HepG2 (cell line): Measurements from ENCODE around the gene SLC6A14. TPM values are rescaled to one million over a fixed set of nuclear protein-coding genes. Genes with fewer than 3 reads are reported as not detected.
A peak's percentile ranks its signal among the peaks of the same experiment; 100 is the strongest.

Experiments used
- ATAC-seq: fragments of 200-7000 bp; cut with Tn5 transposase; 3 replicates; pipeline ENCODE4 v1.9.1; 2020; ENCODE audit warnings: mild to moderate bottlenecking, moderate library complexity
- Bru-seq: library from RNA; stranded (reverse); fragments of 400-500 nt; gene quantifications from one replicate; lab custom pipeline; 2021; lab: Mats Ljungman, UMichigan
- BruChase-seq, 2 experiments: library from RNA; stranded (reverse); fragments of 400-500 nt; gene quantifications; one replicate each; lab custom pipeline; 2021; lab: Mats Ljungman, UMichigan
- BruUV-seq: library from RNA; stranded (reverse); fragments of 400-500 nt; replicated peaks from 2 replicates; lab custom pipeline; 2021; lab: Mats Ljungman, UMichigan
- CTCF ChIA-PET: fragments of 300-600 bp; formaldehyde crosslinking; extraction: SDS; loops from one replicate; lab custom pipeline; 2021; ENCODE audit warnings: low total read pairs, inconsistent platforms, low intra/inter-chr PET ratio; lab: Yijun Ruan, JAX
- POLR2A ChIA-PET: fragments of 350-600 bp; sonication (Branson Sonifier 250); formaldehyde crosslinking; loops from one replicate; lab custom pipeline; 2020; ENCODE audit warnings: antibody characterized with exemption, inconsistent platforms; lab: Yijun Ruan, JAX
- DNase-seq: peaks from one replicate; pipeline ENCODE4 v3.0.0-alpha.2; 2015; ENCODE audit warnings: low spot score
- FAIRE-seq: peaks from 3 replicates; lab custom pipeline; 2011; peaks lifted over from hg19 to GRCh38; lab: Jason Lieb, UNC
- H2AFZ ChIP-seq: one replicate; pipeline ENCODE4 v1.6.1; 2011; ENCODE audit warnings: low read length, inconsistent platforms
- H3K27ac ChIP-seq: fragments of 300-600 bp; 3 replicates; pipeline ENCODE4 v1.8.0; 2011; ENCODE audit warnings: mixed run types, mild to moderate bottlenecking, mixed read lengths, low read length, inconsistent platforms; ENCODE audit not compliant: insufficient read depth; ENCODE audit errors: extremely low read length
- H3K27me3 ChIP-seq, 2 experiments: fragments of 200-600 bp in 1 of 2; 2 replicates in 1 of 2; 3 replicates in 1 of 2; pipeline versions ENCODE4 v1.6.0 to v1.8.0; 2011; ENCODE audit warnings: low read length in 2 of 2, mild to moderate bottlenecking in 2 of 2, moderate library complexity in 2 of 2, inconsistent platforms in 1 of 2; ENCODE audit not compliant: insufficient read depth in 2 of 2, control insufficient read depth in 1 of 2
- H3K36me3 ChIP-seq, 2 experiments: fragments of 200-600 bp in 1 of 2; replicated peaks in 1 of 2; 2 replicates in 1 of 2; 3 replicates in 1 of 2; pipeline versions ENCODE4 v1.5.1 to v1.8.0; 2011; ENCODE audit warnings: low read length in 2 of 2, inconsistent platforms in 1 of 2; ENCODE audit not compliant: insufficient read depth in 2 of 2, control insufficient read depth in 1 of 2
- H3K4me1 ChIP-seq: 2 replicates; pipeline ENCODE4 v1.5.1; 2012; ENCODE audit warnings: low read length, inconsistent platforms; ENCODE audit not compliant: insufficient read depth
- H3K4me2 ChIP-seq: 2 replicates; pipeline ENCODE4 v1.6.0; 2011; ENCODE audit warnings: low read depth, low read length, inconsistent platforms
- H3K4me3 ChIP-seq, 3 experiments: fragments of 200-600 bp in 1 of 3; sonication (generic), shearing (Covaris generic) in 1 of 3; replicated peaks in 1 of 3; 2 replicates each; pipeline ENCODE4 v1.5.1; 2011 to 2016; ENCODE audit warnings: low read length in 3 of 3, inconsistent platforms in 2 of 3, low read depth in 2 of 3, mild to moderate bottlenecking in 2 of 3, control low read depth in 1 of 3, mixed read lengths in 1 of 3; ENCODE audit not compliant: insufficient read depth in 1 of 3
- H3K79me2 ChIP-seq: one replicate; pipeline ENCODE4 v1.6.1; 2011; ENCODE audit warnings: low read length, inconsistent platforms; ENCODE audit not compliant: insufficient read depth
- H3K9ac ChIP-seq: 2 replicates; pipeline ENCODE4 v1.6.0; 2011; ENCODE audit warnings: mild to moderate bottlenecking, low read depth, low read length, inconsistent platforms; ENCODE audit not compliant: insufficient read depth
- H3K9me3 ChIP-seq: 2 replicates; pipeline ENCODE4 v1.5.1; 2012; ENCODE audit warnings: mild to moderate bottlenecking, low read length
- H4K20me1 ChIP-seq: 2 replicates; pipeline ENCODE4 v1.6.0; 2011; ENCODE audit warnings: inconsistent platforms, mild to moderate bottlenecking, low read length, moderate library complexity; ENCODE audit not compliant: insufficient read depth
- NCOA2 ChIP-seq: sonication (generic); formaldehyde crosslinking; IDR thresholded peaks from 2 replicates; pipeline ENCODE4 v1.8.0; 2022; ENCODE audit warnings: inconsistent platforms
- RBFOX2 ChIP-seq: fragments of 200-400 bp; formaldehyde crosslinking; IDR thresholded peaks from 2 replicates; pipeline ENCODE4 v1.6.1; 2017; ENCODE audit warnings: low read depth, mild to moderate bottlenecking, low read length
- ZNF207 ChIP-seq: fragments of 450-650 bp; IDR thresholded peaks from 2 replicates; pipeline ENCODE4 v1.6.1; 2016; ENCODE audit warnings: antibody characterized with exemption, borderline replicate concordance
- WGBS: methylation state at CpG from one replicate; pipeline ENCODE4 v1.1.6; 2017; ENCODE audit warnings: low lambda C conversion rate; 5-methylcytosine and 5-hydroxymethylcytosine counted together
- in situ Hi-C: cut with HindIII; loops from 2 replicates; pipeline ENCODE4 v1.10.0; 2017; ENCODE audit warnings: low pct_unique_long_range_greater_than_20kb; ENCODE audit not compliant: extremely low pct_ligation_motif_present
- intact Hi-C: fragments of 100-400 bp; cut with micrococcal nuclease; formaldehyde crosslinking; loops from one replicate; pipeline ENCODE4 v1.10.0; 2022; ENCODE audit not compliant: unreplicated experiment
- long read RNA-seq, 2 experiments: library from RNA in 1 of 2; library from polyadenylated mRNA in 1 of 2; stranded (forward) in 1 of 2; unstranded in 1 of 2; transcript quantifications; one replicate each; pipeline ENCODE4 v2.0.0, GENCODE V29; 2019 to 2022
- polyA minus RNA-seq, 3 experiments: library from RNA; depleted of rRNA, polyadenylated mRNA; stranded (reverse); fragments of >200 nt; gene quantifications; 2 replicates each; pipeline ENCODE4 v1.2.3, GENCODE V29; 2011; ENCODE audit warnings: low replicate concordance in 1 of 3
- polyA plus RNA-seq, 8 experiments: library from polyadenylated mRNA; depleted of rRNA in 3 of 8; stranded (reverse) in 7 of 8; unstranded in 1 of 8; fragments of >200 nt; fragmentation: Illumina TruSeq in 4 of 8; extraction: Trizol in 4 of 8; gene quantifications; 2 replicates each; pipeline versions ENCODE4 v1.2.1 to v1.2.3, GENCODE V29; 2011 to 2016; ENCODE audit warnings: low read depth in 4 of 8, missing spikeins in 1 of 8, mixed read lengths in 1 of 8; ENCODE audit not compliant: insufficient read depth in 1 of 8
- total RNA-seq, 5 experiments: library from RNA; depleted of rRNA; stranded (reverse); fragments of >200 nt; fragmentation: Illumina TruSeq; extraction: Trizol; gene quantifications; 2 replicates each; pipeline ENCODE4 v1.2.3, GENCODE V29; 2016; ENCODE audit warnings: low read depth in 1 of 5
- TF ChIP-seq, protein P1 (sequence below): sonication (generic); formaldehyde crosslinking; IDR thresholded peaks from 2 replicates; pipeline ENCODE4 v1.4.0; 2020; ENCODE audit warnings: missing genetic modification reagents, borderline replicate concordance
- TF ChIP-seq, protein P2 (sequence below): sonication (generic); formaldehyde crosslinking; IDR thresholded peaks from 2 replicates; pipeline ENCODE4 v1.4.0; 2020; ENCODE audit warnings: mild to moderate bottlenecking, missing genetic modification reagents
- TF ChIP-seq, protein P3 (sequence below): sonication (generic); formaldehyde crosslinking; IDR thresholded peaks from 2 replicates; pipeline ENCODE4 v1.9.0; 2021; ENCODE audit warnings: missing genetic modification reagents, borderline replicate concordance

Gene SLC6A14, protein sequence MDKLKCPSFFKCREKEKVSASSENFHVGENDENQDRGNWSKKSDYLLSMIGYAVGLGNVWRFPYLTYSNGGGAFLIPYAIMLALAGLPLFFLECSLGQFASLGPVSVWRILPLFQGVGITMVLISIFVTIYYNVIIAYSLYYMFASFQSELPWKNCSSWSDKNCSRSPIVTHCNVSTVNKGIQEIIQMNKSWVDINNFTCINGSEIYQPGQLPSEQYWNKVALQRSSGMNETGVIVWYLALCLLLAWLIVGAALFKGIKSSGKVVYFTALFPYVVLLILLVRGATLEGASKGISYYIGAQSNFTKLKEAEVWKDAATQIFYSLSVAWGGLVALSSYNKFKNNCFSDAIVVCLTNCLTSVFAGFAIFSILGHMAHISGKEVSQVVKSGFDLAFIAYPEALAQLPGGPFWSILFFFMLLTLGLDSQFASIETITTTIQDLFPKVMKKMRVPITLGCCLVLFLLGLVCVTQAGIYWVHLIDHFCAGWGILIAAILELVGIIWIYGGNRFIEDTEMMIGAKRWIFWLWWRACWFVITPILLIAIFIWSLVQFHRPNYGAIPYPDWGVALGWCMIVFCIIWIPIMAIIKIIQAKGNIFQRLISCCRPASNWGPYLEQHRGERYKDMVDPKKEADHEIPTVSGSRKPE
- total RNA-seq (2016; rRNA removed; fragmentation: Illumina TruSeq; extraction: Trizol) (43.2 and 70.2 TPM in 2 replicates), polyA plus RNA-seq (2011; rRNA removed) (15.0 and 22.6 TPM in 2 replicates), polyA minus RNA-seq (2011; rRNA and poly(A)+ RNA removed; ENCODE audit: low replicate concordance) (11.7 TPM in 1 of 2 replicates, not detected in the other), Bru-seq, nascent RNA (percentile 97 among the genes with signal in this experiment), BruChase-seq, experiment 1, labeled RNA remaining after a 6-hour chase (percentile 98 among the genes with signal in this experiment), BruChase-seq, experiment 2, labeled RNA remaining after a 2-hour chase (percentile 97 among the genes with signal in this experiment)
- total RNA-seq (2016; cell fraction: cytosol; rRNA removed; fragmentation: Illumina TruSeq; extraction: Trizol; ENCODE audit: low read depth) = 3.2 and 4.1 TPM in 2 replicates
- total RNA-seq (2016; cell fraction: insoluble cytoplasmic fraction; rRNA removed; fragmentation: Illumina TruSeq; extraction: Trizol) = 41.6 and 69.2 TPM in 2 replicates
- 10.8 and 15.1 TPM in 2 replicates for total RNA-seq (2016; cell fraction: membrane; rRNA removed; fragmentation: Illumina TruSeq; extraction: Trizol)
- 67.7 and 80.2 TPM in 2 replicates for total RNA-seq (2016; cell fraction: nucleus; rRNA removed; fragmentation: Illumina TruSeq; extraction: Trizol)
- 9.1 and 12.2 TPM in 2 replicates for polyA plus RNA-seq (2011; cell fraction: cytosol; rRNA removed)
- polyA plus RNA-seq (2011; cell fraction: nucleus; rRNA removed) = 6.9 and 7.3 TPM in 2 replicates
- 6.1 and 10.7 TPM in 2 replicates for polyA plus RNA-seq (2012)
- 2.2 and 2.4 TPM in 2 replicates for polyA plus RNA-seq (2016; cell fraction: cytosol; fragmentation: Illumina TruSeq; extraction: Trizol; ENCODE audit: low read depth)
- polyA plus RNA-seq (2016; cell fraction: insoluble cytoplasmic fraction; fragmentation: Illumina TruSeq; extraction: Trizol; ENCODE audit: low read depth) = 26.2 and 33.6 TPM in 2 replicates
- polyA plus RNA-seq (2016; cell fraction: membrane; fragmentation: Illumina TruSeq; extraction: Trizol; ENCODE audit: low read depth) = 4.3 and 5.7 TPM in 2 replicates
- 69.3 and 76.4 TPM in 2 replicates for polyA plus RNA-seq (2016; cell fraction: nucleus; fragmentation: Illumina TruSeq; extraction: Trizol; ENCODE audit: insufficient read depth, low read depth)
- 24.8 and 28.8 TPM in 2 replicates for polyA minus RNA-seq (2011; cell fraction: cytosol; rRNA and poly(A)+ RNA removed)
- 25.4 and 34.0 TPM in 2 replicates for polyA minus RNA-seq (2011; cell fraction: nucleus; rRNA and poly(A)+ RNA removed)
- long read RNA-seq, experiment 1, full-length matches to known transcripts = 48 of 59 reads
- long read RNA-seq, experiment 1, partial matches to known transcripts = 5 of 59 reads
- long read RNA-seq, experiment 1, other reads (novel, unspliced or antisense) = 6 of 59 reads
- long read RNA-seq, experiment 2, full-length matches to known transcripts = 29 of 237 reads
- long read RNA-seq, experiment 2, partial matches to known transcripts = 49 of 237 reads
- long read RNA-seq, experiment 2, other reads (novel, unspliced or antisense) = 159 of 237 reads

DNA sequence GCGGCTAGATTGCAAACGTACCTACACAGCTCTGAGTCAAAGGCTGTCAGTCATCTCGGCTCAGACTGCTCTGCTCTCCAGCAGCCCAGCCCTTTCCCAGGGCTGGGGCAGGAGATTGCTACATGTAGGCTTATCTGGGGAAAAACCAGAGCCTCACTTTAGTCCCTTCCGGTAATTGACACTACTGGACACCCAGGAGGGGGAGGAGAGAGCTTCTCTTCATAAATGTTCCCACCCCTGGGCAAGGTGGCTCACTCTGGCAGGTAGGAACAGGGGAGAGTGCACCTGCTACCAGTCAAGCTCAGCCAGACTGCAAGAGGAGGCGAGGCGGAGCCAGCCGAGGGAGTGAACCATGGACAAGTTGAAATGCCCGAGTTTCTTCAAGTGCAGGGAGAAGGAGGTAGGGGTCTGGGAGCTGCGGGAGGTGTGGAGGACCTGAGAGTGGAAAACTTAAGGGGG lies at the start of gene SLC6A14:
SLC6A14 (plus strand) TSS at position 249 of the 459 bp plus-strand sequence; CDS start at position 353, 104 bp downstream.
- in situ Hi-C loops = no loop called here
- H3K4me2 ChIP-seq = peak within 1 kb of the TSS; percentile 74
- H3K79me2 ChIP-seq = peaks cover 27% of the 10 kb centered on the region
- FAIRE-seq (no peak), DNase-seq (peak; percentile 49), ATAC-seq (peak; percentile 99)
- H3K36me3 ChIP-seq = no peaks in the 10 kb centered on the region
- ChIA-PET POLR2A (no interaction called here), CTCF (no interaction called here)
- intact Hi-C loops = no loop called here
- H3K27ac ChIP-seq = peak within 1 kb of the TSS; percentile 76
- no peak within 1 kb of the TSS for H2AFZ ChIP-seq
- H3K4me3 ChIP-seq = peak within 1 kb of the TSS; percentile 44 to 67 (median 62)
- no peaks in the 10 kb centered on the region for H3K9me3 ChIP-seq
- no peaks in the 10 kb centered on the region for H4K20me1 ChIP-seq
- 0% methylated on average over 1 of the region's 9 CpGs for WGBS
- no peaks in the 10 kb centered on the region for H3K27me3 ChIP-seq
- no TSS peak for BruUV-seq
- H3K4me1 ChIP-seq = peaks cover 22% of the 10 kb centered on the region
- peak within 1 kb of the TSS; percentile 71 for H3K9ac ChIP-seq
- TF ChIP-seq, protein P1, sequence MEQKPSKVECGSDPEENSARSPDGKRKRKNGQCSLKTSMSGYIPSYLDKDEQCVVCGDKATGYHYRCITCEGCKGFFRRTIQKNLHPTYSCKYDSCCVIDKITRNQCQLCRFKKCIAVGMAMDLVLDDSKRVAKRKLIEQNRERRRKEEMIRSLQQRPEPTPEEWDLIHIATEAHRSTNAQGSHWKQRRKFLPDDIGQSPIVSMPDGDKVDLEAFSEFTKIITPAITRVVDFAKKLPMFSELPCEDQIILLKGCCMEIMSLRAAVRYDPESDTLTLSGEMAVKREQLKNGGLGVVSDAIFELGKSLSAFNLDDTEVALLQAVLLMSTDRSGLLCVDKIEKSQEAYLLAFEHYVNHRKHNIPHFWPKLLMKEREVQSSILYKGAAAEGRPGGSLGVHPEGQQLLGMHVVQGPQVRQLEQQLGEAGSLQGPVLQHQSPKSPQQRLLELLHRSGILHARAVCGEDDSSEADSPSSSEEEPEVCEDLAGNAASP (CRISPR knock-in tag) = 0 out of 2 replicates have a peak, but pooled peaks have one; percentile 20
- peak; percentile 58 for TF ChIP-seq RBFOX2
- TF ChIP-seq, protein P2, sequence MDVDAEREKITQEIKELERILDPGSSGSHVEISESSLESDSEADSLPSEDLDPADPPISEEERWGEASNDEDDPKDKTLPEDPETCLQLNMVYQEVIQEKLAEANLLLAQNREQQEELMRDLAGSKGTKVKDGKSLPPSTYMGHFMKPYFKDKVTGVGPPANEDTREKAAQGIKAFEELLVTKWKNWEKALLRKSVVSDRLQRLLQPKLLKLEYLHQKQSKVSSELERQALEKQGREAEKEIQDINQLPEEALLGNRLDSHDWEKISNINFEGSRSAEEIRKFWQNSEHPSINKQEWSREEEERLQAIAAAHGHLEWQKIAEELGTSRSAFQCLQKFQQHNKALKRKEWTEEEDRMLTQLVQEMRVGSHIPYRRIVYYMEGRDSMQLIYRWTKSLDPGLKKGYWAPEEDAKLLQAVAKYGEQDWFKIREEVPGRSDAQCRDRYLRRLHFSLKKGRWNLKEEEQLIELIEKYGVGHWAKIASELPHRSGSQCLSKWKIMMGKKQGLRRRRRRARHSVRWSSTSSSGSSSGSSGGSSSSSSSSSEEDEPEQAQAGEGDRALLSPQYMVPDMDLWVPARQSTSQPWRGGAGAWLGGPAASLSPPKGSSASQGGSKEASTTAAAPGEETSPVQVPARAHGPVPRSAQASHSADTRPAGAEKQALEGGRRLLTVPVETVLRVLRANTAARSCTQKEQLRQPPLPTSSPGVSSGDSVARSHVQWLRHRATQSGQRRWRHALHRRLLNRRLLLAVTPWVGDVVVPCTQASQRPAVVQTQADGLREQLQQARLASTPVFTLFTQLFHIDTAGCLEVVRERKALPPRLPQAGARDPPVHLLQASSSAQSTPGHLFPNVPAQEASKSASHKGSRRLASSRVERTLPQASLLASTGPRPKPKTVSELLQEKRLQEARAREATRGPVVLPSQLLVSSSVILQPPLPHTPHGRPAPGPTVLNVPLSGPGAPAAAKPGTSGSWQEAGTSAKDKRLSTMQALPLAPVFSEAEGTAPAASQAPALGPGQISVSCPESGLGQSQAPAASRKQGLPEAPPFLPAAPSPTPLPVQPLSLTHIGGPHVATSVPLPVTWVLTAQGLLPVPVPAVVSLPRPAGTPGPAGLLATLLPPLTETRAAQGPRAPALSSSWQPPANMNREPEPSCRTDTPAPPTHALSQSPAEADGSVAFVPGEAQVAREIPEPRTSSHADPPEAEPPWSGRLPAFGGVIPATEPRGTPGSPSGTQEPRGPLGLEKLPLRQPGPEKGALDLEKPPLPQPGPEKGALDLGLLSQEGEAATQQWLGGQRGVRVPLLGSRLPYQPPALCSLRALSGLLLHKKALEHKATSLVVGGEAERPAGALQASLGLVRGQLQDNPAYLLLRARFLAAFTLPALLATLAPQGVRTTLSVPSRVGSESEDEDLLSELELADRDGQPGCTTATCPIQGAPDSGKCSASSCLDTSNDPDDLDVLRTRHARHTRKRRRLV (CRISPR knock-in tag) = no peak
- TF ChIP-seq, protein P3, sequence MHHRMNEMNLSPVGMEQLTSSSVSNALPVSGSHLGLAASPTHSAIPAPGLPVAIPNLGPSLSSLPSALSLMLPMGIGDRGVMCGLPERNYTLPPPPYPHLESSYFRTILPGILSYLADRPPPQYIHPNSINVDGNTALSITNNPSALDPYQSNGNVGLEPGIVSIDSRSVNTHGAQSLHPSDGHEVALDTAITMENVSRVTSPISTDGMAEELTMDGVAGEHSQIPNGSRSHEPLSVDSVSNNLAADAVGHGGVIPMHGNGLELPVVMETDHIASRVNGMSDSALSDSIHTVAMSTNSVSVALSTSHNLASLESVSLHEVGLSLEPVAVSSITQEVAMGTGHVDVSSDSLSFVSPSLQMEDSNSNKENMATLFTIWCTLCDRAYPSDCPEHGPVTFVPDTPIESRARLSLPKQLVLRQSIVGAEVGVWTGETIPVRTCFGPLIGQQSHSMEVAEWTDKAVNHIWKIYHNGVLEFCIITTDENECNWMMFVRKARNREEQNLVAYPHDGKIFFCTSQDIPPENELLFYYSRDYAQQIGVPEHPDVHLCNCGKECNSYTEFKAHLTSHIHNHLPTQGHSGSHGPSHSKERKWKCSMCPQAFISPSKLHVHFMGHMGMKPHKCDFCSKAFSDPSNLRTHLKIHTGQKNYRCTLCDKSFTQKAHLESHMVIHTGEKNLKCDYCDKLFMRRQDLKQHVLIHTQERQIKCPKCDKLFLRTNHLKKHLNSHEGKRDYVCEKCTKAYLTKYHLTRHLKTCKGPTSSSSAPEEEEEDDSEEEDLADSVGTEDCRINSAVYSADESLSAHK (CRISPR knock-in tag) = no peak
- no peak for TF ChIP-seq ZNF207
- peak; percentile 21; the same call in 1 of the 2 replicates for TF ChIP-seq NCOA2 (CRISPR knock-in tag)
